HepG2 (cell line): ENCODE results near the gene BBS9. TPM values are rescaled to one million over a fixed set of nuclear protein-coding genes. Genes with fewer than 3 reads are reported as not detected.

Experiments
- ATAC-seq: fragments of 200-7000 bp; cut with Tn5 transposase; 3 replicates; pipeline ENCODE4 v1.9.1; 2020; ENCODE audit warnings: mild to moderate bottlenecking, moderate library complexity
- BruUV-seq: library from RNA; stranded (reverse); fragments of 400-500 nt; replicated peaks from 2 replicates; lab custom pipeline; 2021; lab: Mats Ljungman, UMichigan
- CTCF ChIA-PET: fragments of 300-600 bp; formaldehyde crosslinking; extraction: SDS; loops from one replicate; lab custom pipeline; 2021; ENCODE audit warnings: low total read pairs, inconsistent platforms, low intra/inter-chr PET ratio; lab: Yijun Ruan, JAX
- POLR2A ChIA-PET: fragments of 350-600 bp; sonication (Branson Sonifier 250); formaldehyde crosslinking; loops from one replicate; lab custom pipeline; 2020; ENCODE audit warnings: antibody characterized with exemption, inconsistent platforms; lab: Yijun Ruan, JAX
- DNase-seq: peaks from one replicate; pipeline ENCODE4 v3.0.0-alpha.2; 2015; ENCODE audit warnings: low spot score
- FAIRE-seq: peaks from 3 replicates; lab custom pipeline; 2011; peaks lifted over from hg19 to GRCh38; lab: Jason Lieb, UNC
- H2AFZ ChIP-seq: one replicate; pipeline ENCODE4 v1.6.1; 2011; ENCODE audit warnings: low read length, inconsistent platforms
- H3K27ac ChIP-seq: fragments of 300-600 bp; 3 replicates; pipeline ENCODE4 v1.8.0; 2011; ENCODE audit warnings: mixed run types, mild to moderate bottlenecking, mixed read lengths, low read length, inconsistent platforms; ENCODE audit not compliant: insufficient read depth; ENCODE audit errors: extremely low read length
- H3K27me3 ChIP-seq, 2 experiments: fragments of 200-600 bp in 1 of 2; 2 replicates in 1 of 2; 3 replicates in 1 of 2; pipeline versions ENCODE4 v1.6.0 to v1.8.0; 2011; ENCODE audit warnings: low read length in 2 of 2, mild to moderate bottlenecking in 2 of 2, moderate library complexity in 2 of 2, inconsistent platforms in 1 of 2; ENCODE audit not compliant: insufficient read depth in 2 of 2, control insufficient read depth in 1 of 2
- H3K36me3 ChIP-seq, 2 experiments: fragments of 200-600 bp in 1 of 2; replicated peaks in 1 of 2; 2 replicates in 1 of 2; 3 replicates in 1 of 2; pipeline versions ENCODE4 v1.5.1 to v1.8.0; 2011; ENCODE audit warnings: low read length in 2 of 2, inconsistent platforms in 1 of 2; ENCODE audit not compliant: insufficient read depth in 2 of 2, control insufficient read depth in 1 of 2
- H3K4me1 ChIP-seq: 2 replicates; pipeline ENCODE4 v1.5.1; 2012; ENCODE audit warnings: low read length, inconsistent platforms; ENCODE audit not compliant: insufficient read depth
- H3K4me2 ChIP-seq: 2 replicates; pipeline ENCODE4 v1.6.0; 2011; ENCODE audit warnings: low read depth, low read length, inconsistent platforms
- H3K4me3 ChIP-seq, 3 experiments: fragments of 200-600 bp in 1 of 3; sonication (generic), shearing (Covaris generic) in 1 of 3; replicated peaks in 1 of 3; 2 replicates each; pipeline ENCODE4 v1.5.1; 2011 to 2016; ENCODE audit warnings: low read length in 3 of 3, inconsistent platforms in 2 of 3, low read depth in 2 of 3, mild to moderate bottlenecking in 2 of 3, control low read depth in 1 of 3, mixed read lengths in 1 of 3; ENCODE audit not compliant: insufficient read depth in 1 of 3
- H3K79me2 ChIP-seq: one replicate; pipeline ENCODE4 v1.6.1; 2011; ENCODE audit warnings: low read length, inconsistent platforms; ENCODE audit not compliant: insufficient read depth
- H3K9ac ChIP-seq: 2 replicates; pipeline ENCODE4 v1.6.0; 2011; ENCODE audit warnings: mild to moderate bottlenecking, low read depth, low read length, inconsistent platforms; ENCODE audit not compliant: insufficient read depth
- H3K9me3 ChIP-seq: 2 replicates; pipeline ENCODE4 v1.5.1; 2012; ENCODE audit warnings: mild to moderate bottlenecking, low read length
- H4K20me1 ChIP-seq: 2 replicates; pipeline ENCODE4 v1.6.0; 2011; ENCODE audit warnings: inconsistent platforms, mild to moderate bottlenecking, low read length, moderate library complexity; ENCODE audit not compliant: insufficient read depth
- ARNT2 ChIP-seq: sonication (generic); formaldehyde crosslinking; IDR thresholded peaks from 2 replicates; pipeline ENCODE4 v1.8.0; 2022; ENCODE audit warnings: mild to moderate bottlenecking, low read depth, missing genetic modification reagents, moderate library complexity
- CBFB ChIP-seq: sonication (generic); formaldehyde crosslinking; IDR thresholded peaks from 2 replicates; pipeline ENCODE4 v1.4.0; 2020; ENCODE audit warnings: missing genetic modification reagents
- CBX2 ChIP-seq, 2 experiments: fragments of 200-600 bp in 1 of 2; sonication (generic); formaldehyde crosslinking in 1 of 2; IDR thresholded peaks; 2 replicates each; pipeline versions ENCODE4 v1.7.0 to v1.8.1; 2018 to 2022; ENCODE audit warnings: low read depth in 2 of 2, low read length in 1 of 2, mild to moderate bottlenecking in 1 of 2, missing genetic modification reagents in 1 of 2
- CENPX ChIP-seq: sonication (generic); formaldehyde crosslinking; IDR thresholded peaks from 2 replicates; pipeline ENCODE4 v1.9.0; 2021; ENCODE audit warnings: mild to moderate bottlenecking, missing genetic modification reagents, moderate library complexity
- KDM3A ChIP-seq: IDR thresholded peaks from 2 replicates; pipeline ENCODE4 v1.6.1; 2018; ENCODE audit warnings: low read depth, missing compliant biosample characterization
- NR2F6 ChIP-seq, 2 experiments: IDR thresholded peaks; 2 replicates each; pipeline ENCODE4 v1.6.1; 2016; ENCODE audit warnings: antibody characterized with exemption in 1 of 2, mild to moderate bottlenecking in 1 of 2
- SIX4 ChIP-seq: sonication (generic); formaldehyde crosslinking; IDR thresholded peaks from 2 replicates; pipeline ENCODE4 v1.4.0; 2020; ENCODE audit warnings: missing genetic modification reagents
- U2AF1 ChIP-seq: fragments of 200-400 bp; formaldehyde crosslinking; optimal IDR thresholded peaks from 2 replicates; pipeline ENCODE3; 2017; ENCODE audit warnings: mild to moderate bottlenecking, low read depth, low read length
- XBP1 ChIP-seq: sonication (generic); formaldehyde crosslinking; IDR thresholded peaks from 2 replicates; pipeline ENCODE4 v1.5.0; 2020; ENCODE audit warnings: missing genetic modification reagents
- ZFP82 ChIP-seq: sonication (generic); formaldehyde crosslinking; IDR thresholded peaks from 2 replicates; pipeline ENCODE4 v1.5.1; 2020; ENCODE audit warnings: mild to moderate bottlenecking, missing genetic modification reagents, borderline replicate concordance
- ZIK1 ChIP-seq: sonication (generic); formaldehyde crosslinking; IDR thresholded peaks from 2 replicates; pipeline ENCODE4 v1.5.0; 2020; ENCODE audit warnings: mild to moderate bottlenecking, low read depth, missing genetic modification reagents, borderline replicate concordance
- ZNF138 ChIP-seq: sonication (generic); formaldehyde crosslinking; IDR thresholded peaks from 2 replicates; pipeline ENCODE4 v1.5.0; 2020; ENCODE audit warnings: mild to moderate bottlenecking, low read depth, missing genetic modification reagents
- ZNF296 ChIP-seq: sonication (generic); formaldehyde crosslinking; conservative IDR thresholded peaks from 2 replicates; pipeline ENCODE4 v1.5.0; 2020; ENCODE audit warnings: mild to moderate bottlenecking, missing genetic modification reagents
- ZNF460 ChIP-seq: sonication (generic); formaldehyde crosslinking; IDR thresholded peaks from 2 replicates; pipeline ENCODE4 v1.5.1; 2020; ENCODE audit warnings: missing genetic modification reagents, mild to moderate bottlenecking, borderline replicate concordance
- ZNF546 ChIP-seq: sonication (generic); formaldehyde crosslinking; conservative IDR thresholded peaks from 2 replicates; pipeline ENCODE4 v1.8.1; 2023; ENCODE audit warnings: mild to moderate bottlenecking, missing genetic modification reagents
- ZNF550 ChIP-seq: sonication (generic); formaldehyde crosslinking; IDR thresholded peaks from 2 replicates; pipeline ENCODE4 v1.4.0; 2020; ENCODE audit warnings: mild to moderate bottlenecking, missing genetic modification reagents, borderline replicate concordance
- ZNF879 ChIP-seq: sonication (generic); formaldehyde crosslinking; IDR thresholded peaks from 2 replicates; pipeline ENCODE4 v1.8.1; 2023; ENCODE audit warnings: missing genetic modification reagents
- WGBS: methylation state at CpG from one replicate; pipeline ENCODE4 v1.1.6; 2017; ENCODE audit warnings: low lambda C conversion rate; 5-methylcytosine and 5-hydroxymethylcytosine counted together
- in situ Hi-C: cut with HindIII; loops from 2 replicates; pipeline ENCODE4 v1.10.0; 2017; ENCODE audit warnings: low pct_unique_long_range_greater_than_20kb; ENCODE audit not compliant: extremely low pct_ligation_motif_present
- intact Hi-C: fragments of 100-400 bp; cut with micrococcal nuclease; formaldehyde crosslinking; loops from one replicate; pipeline ENCODE4 v1.10.0; 2022; ENCODE audit not compliant: unreplicated experiment
- polyA plus RNA-seq, 8 experiments: library from polyadenylated mRNA; depleted of rRNA in 3 of 8; stranded (reverse) in 7 of 8; unstranded in 1 of 8; fragments of >200 nt; fragmentation: Illumina TruSeq in 4 of 8; extraction: Trizol in 4 of 8; gene quantifications; 2 replicates each; pipeline versions ENCODE4 v1.2.1 to v1.2.3, GENCODE V29; 2011 to 2016; ENCODE audit warnings: low read depth in 4 of 8, missing spikeins in 1 of 8, mixed read lengths in 1 of 8; ENCODE audit not compliant: insufficient read depth in 1 of 8
- total RNA-seq, 5 experiments: library from RNA; depleted of rRNA; stranded (reverse); fragments of >200 nt; fragmentation: Illumina TruSeq; extraction: Trizol; gene quantifications; 2 replicates each; pipeline ENCODE4 v1.2.3, GENCODE V29; 2016; ENCODE audit warnings: low read depth in 1 of 5
- TF ChIP-seq, protein P1 (sequence below): sonication (generic); formaldehyde crosslinking; IDR thresholded peaks from 2 replicates; pipeline ENCODE4 v1.8.1; 2022; ENCODE audit warnings: mild to moderate bottlenecking, missing genetic modification reagents
- TF ChIP-seq, protein P2 (sequence below): sonication (generic); formaldehyde crosslinking; IDR thresholded peaks from 2 replicates; pipeline ENCODE4 v1.8.1; 2023; ENCODE audit warnings: mild to moderate bottlenecking, moderate library complexity, missing genetic modification reagents
- TF ChIP-seq, protein P3 (sequence below): IDR thresholded peaks from 2 replicates; pipeline ENCODE4 v1.6.1; 2016
- TF ChIP-seq, protein P4 (sequence below): IDR thresholded peaks from 2 replicates; pipeline ENCODE4 v1.6.1; 2016; ENCODE audit warnings: control low read depth

The BBS9 gene
- total and polyA plus RNA-seq, 2 of the 13 experiments (the other 11 are each of a cell fraction or from before 2014, with no cell fraction given) = 5.1 to 7.8 TPM

DNA sequence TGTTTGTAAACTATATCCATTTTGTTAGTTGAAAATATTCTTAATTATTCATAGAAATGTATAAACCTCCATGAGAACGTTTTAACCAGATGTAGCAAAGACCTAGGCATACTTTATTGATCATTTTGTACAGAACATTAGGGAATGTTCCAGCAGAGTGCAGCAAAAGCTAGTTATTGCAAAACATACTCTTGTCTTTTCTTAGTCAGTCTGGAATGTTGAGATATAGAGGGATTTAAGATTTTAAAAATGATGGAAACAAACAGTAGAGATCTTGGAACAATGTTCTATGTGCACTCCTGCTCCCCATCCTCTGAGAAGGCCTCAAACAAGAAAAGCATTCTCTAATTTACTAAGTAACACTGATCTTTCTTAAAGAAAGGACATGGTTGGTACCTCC is 292.1 kb downstream of the BBS9 start (continued):
- TF ChIP-seq, protein P1, sequence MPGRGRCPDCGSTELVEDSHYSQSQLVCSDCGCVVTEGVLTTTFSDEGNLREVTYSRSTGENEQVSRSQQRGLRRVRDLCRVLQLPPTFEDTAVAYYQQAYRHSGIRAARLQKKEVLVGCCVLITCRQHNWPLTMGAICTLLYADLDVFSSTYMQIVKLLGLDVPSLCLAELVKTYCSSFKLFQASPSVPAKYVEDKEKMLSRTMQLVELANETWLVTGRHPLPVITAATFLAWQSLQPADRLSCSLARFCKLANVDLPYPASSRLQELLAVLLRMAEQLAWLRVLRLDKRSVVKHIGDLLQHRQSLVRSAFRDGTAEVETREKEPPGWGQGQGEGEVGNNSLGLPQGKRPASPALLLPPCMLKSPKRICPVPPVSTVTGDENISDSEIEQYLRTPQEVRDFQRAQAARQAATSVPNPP (CRISPR knock-in tag) = no peak

DNA sequence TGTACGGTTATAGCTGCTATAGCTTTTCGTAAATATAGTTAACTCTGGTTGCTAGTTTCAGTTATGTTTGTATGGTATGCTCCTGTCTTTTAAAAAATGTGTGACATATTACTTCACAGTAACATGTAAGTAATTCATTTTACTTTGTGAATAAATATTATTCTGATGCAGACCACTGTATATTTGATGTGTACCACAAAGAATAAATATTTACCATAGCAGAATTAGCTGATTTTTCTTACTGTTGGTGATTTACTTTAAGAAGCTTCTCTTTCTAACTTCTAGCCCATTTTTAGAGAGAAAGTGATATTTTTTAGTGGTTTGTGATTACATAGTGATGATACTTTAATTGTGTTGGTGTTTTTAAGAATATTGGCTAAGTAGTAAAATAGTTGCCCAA is 292.8 kb downstream of the BBS9 start:
- TF ChIP-seq ZNF296 (CRISPR knock-in tag) (no peak), ZNF546 (CRISPR knock-in tag) (no peak), ZIK1 (CRISPR knock-in tag) (no peak), CBX2 (IDR thresholded peaks at IDR 0.05; ENCODE audit: low read depth, low read length) (no peak), CBX2 (CRISPR knock-in tag; IDR thresholded peaks at IDR 0.05; ENCODE audit: low read depth) (no peak), ZNF460 (no peak), XBP1 (CRISPR knock-in tag) (no peak), CENPX (CRISPR knock-in tag) (no peak), ZNF550 (no peak), ZNF138 (CRISPR knock-in tag) (no peak), ARNT2 (CRISPR knock-in tag) (no peak), KDM3A (CRISPR knock-in tag) (no peak), U2AF1 (no peak), SIX4 (CRISPR knock-in tag) (no peak), ZFP82 (no peak), NR2F6 (IDR thresholded peaks at IDR 0.05) (no peak), NR2F6 (CRISPR knock-in tag; IDR thresholded peaks at IDR 0.05) (no peak), ZNF879 (CRISPR knock-in tag) (no peak), CBFB (no peak)
- TF ChIP-seq, protein P2, sequence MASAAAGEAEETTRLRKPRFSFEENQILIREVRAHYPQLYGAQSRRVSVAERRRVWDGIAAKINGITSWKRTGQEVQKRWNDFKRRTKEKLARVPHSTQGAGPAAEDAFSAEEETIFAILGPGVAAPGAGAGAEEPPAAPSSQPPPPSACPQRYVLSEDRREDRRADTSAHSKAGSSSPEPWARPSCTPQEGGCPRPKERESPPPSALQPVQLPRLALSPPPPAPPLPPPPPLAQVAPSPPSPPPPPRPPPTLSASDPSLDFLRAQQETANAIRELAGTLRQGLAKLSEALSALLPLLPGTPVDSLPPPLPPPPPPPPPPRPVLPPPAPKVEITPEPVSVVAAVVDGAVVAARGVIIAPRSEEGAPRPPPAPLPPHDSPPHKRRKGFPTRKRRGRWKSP (CRISPR knock-in tag) = no peak
- TF ChIP-seq, protein P3, sequence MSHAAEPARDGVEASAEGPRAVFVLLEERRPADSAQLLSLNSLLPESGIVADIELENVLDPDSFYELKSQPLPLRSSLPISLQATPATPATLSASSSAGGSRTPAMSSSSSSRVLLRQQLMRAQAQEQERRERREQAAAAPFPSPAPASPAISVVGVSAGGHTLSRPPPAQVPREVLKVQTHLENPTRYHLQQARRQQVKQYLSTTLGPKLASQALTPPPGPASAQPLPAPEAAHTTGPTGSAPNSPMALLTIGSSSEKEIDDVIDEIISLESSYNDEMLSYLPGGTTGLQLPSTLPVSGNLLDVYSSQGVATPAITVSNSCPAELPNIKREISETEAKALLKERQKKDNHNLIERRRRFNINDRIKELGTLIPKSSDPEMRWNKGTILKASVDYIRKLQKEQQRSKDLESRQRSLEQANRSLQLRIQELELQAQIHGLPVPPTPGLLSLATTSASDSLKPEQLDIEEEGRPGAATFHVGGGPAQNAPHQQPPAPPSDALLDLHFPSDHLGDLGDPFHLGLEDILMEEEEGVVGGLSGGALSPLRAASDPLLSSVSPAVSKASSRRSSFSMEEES (CRISPR knock-in tag) = no peak
- TF ChIP-seq, protein P4, sequence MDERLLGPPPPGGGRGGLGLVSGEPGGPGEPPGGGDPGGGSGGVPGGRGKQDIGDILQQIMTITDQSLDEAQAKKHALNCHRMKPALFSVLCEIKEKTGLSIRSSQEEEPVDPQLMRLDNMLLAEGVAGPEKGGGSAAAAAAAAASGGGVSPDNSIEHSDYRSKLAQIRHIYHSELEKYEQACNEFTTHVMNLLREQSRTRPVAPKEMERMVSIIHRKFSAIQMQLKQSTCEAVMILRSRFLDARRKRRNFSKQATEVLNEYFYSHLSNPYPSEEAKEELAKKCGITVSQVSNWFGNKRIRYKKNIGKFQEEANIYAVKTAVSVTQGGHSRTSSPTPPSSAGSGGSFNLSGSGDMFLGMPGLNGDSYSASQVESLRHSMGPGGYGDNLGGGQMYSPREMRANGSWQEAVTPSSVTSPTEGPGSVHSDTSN (CRISPR knock-in tag) = no peak
- TF ChIP-seq, all 625 proteins: peak for 0
- 77% methylated on average over 2 of the region's 2 CpGs for WGBS

More for the DNA sequence above, 292.8 kb downstream of the BBS9 start:
- H3K9ac ChIP-seq = no peak overlapping the region
- no peak overlapping the region for H2AFZ ChIP-seq
- H3K27me3 ChIP-seq = no peaks in the 10 kb centered on the region
- DNase-seq (no peak), FAIRE-seq (no peak), ATAC-seq (no peak)
- no peak overlapping the region for H3K4me2 ChIP-seq
- H4K20me1 ChIP-seq = no peaks in the 10 kb centered on the region
- H3K27ac ChIP-seq = no peak overlapping the region
- no peaks in the 10 kb centered on the region for H3K4me1 ChIP-seq
- no TSS peak for BruUV-seq
- H3K79me2 ChIP-seq = no peaks in the 10 kb centered on the region
- ChIA-PET POLR2A (no interaction called here), CTCF (no interaction called here)
- intact Hi-C loops (no loop called here), in situ Hi-C loops (no loop called here)
- no peaks in the 10 kb centered on the region for H3K36me3 ChIP-seq
- H3K4me3 ChIP-seq = no peak overlapping the region
- no peaks in the 10 kb centered on the region for H3K9me3 ChIP-seq
